Activated naive CD4-positive, alpha-beta T cell treated with anti-CD3 and anti-CD28 coated beads for 36 hours (primary cell): ENCODE results near the gene ORC2. TPM values are rescaled to one million over a fixed set of nuclear protein-coding genes. Genes with fewer than 3 reads are reported as not detected.
"Not testable (repeated sequence)": the region's sequence is repeated elsewhere in the genome, so short reads cannot be mapped to it uniquely, and the experiment has no call there.

ENCODE experiments used
- CTCF ChIA-PET: fragments of 350-600 bp; sonication (Branson Sonifier 250); formaldehyde crosslinking; loops from one replicate; lab custom pipeline; 2021; ENCODE audit warnings: antibody characterized with exemption; lab: Charles Lee
- DNase-seq: peaks from one replicate; pipeline ENCODE4 v3.0.0-alpha.2; 2020
- H3K27ac Mint-ChIP-seq: one replicate; pipeline ENCODE4 v1.8.0; 2021; ENCODE audit warnings: mild to moderate bottlenecking, mixed read lengths
- H3K27me3 Mint-ChIP-seq: one replicate; pipeline ENCODE4 v1.8.0; 2021; ENCODE audit warnings: low read depth, mixed read lengths
- H3K36me3 Mint-ChIP-seq: one replicate; pipeline ENCODE4 v1.8.0; 2021; ENCODE audit warnings: low read depth, mixed read lengths
- H3K4me1 Mint-ChIP-seq: one replicate; pipeline ENCODE4 v1.8.0; 2021; ENCODE audit warnings: low read depth, mixed read lengths
- H3K4me3 Mint-ChIP-seq: one replicate; pipeline ENCODE4 v1.8.0; 2021; ENCODE audit warnings: mild to moderate bottlenecking, moderate library complexity, mixed read lengths
- H3K9me3 Mint-ChIP-seq: one replicate; pipeline ENCODE4 v1.8.0; 2021; ENCODE audit warnings: mixed read lengths
- intact Hi-C: fragments of 100-400 bp; cut with micrococcal nuclease; formaldehyde crosslinking; loops from one replicate; pipeline ENCODE4 v1.15.1; 2023
- total RNA-seq, 2 experiments: library from RNA; stranded (reverse); gene quantifications; one replicate each; pipeline ENCODE4 v1.2.3, GENCODE V29; 2021

Gene ORC2
- total RNA-seq, 2 experiments from 2014 or later: 53.7 to 56.8 TPM

- Mint-ChIP-seq H3K36me3 (peaks cover 24% of the 10 kb centered on the region), H3K4me3 (no peak overlapping the region)
Measured at GRCh38 chr2:200930947-200931626, 32.4 kb downstream of the ORC2 start.

DNA sequence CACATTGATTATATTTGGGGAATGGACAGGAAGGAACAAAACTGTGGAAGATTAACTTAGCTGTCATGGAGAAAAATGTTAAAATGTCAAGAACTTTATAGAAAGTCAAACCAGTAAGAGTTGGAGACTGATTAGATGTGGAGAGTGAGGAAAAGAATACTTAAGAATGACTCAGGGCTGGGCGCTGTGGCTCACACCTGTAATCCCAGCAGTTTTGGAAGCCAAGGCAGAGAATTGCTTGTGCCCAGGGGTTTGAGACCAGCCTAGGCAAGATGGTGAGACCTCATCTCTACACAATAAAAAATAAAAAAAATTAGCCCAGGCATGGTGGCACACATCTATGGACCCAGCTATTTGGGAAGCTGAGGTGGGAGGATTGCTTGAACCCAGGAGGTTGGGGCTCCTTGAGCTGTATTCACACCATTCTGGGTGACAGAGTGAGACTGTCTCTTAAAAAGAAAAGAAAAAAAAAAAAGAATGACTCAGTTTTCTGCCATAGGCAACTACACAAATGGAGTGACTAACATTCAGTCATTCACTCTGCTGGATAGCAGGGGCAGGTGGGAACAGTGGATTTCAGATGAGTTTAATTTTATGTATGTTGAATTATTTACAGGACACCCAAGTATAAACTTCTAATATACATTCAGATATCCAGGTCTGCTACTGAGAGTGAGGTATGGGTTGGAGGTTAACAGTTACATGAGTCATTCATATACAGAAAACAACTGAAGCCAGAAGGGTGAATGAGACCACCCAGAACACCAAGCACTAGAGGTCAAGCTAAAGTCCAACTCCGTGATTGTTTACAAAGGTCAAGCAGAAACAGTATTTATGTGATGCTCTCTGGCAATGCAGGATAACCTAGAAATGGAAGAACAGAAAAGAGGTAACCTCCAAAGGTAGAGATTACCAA is 33.9 kb downstream of the ORC2 start:
- H3K27me3 Mint-ChIP-seq: no peaks in the 10 kb centered on the region
- no peaks in the 10 kb centered on the region for H3K9me3 Mint-ChIP-seq
- H3K36me3 Mint-ChIP-seq: peaks cover 26% of the 10 kb centered on the region
- H3K27ac Mint-ChIP-seq: peak overlapping the region; percentile 27
- peak; percentile 10 for DNase-seq
- intact Hi-C loops: loop anchor here (2.0 kb wide), 1 partner anchor 15 kb away; no protein-coding TSS in a partner anchor
- H3K4me3 Mint-ChIP-seq: no peak overlapping the region
- CTCF ChIA-PET: interaction anchor here (0.5 to 1.3 kb wide), 4 partner anchors 28 to 354 kb away, joined by 3 to 7 read pairs (median 4); no protein-coding TSS in a partner anchor
- H3K4me1 Mint-ChIP-seq: peaks cover 21% of the 10 kb centered on the region

More at GRCh38 chr2:200930947-200931626, 32.4 kb downstream of the ORC2 start:
- Mint-ChIP-seq H3K9me3 (no peaks in the 10 kb centered on the region), H3K27ac (no peak overlapping the region), H3K27me3 (no peaks in the 10 kb centered on the region), H3K4me1 (peaks cover 21% of the 10 kb centered on the region)
- CTCF ChIA-PET: no interaction called here
- intact Hi-C loops: loop anchor here (2.0 kb wide), 1 partner anchor 14 kb away; no protein-coding TSS in a partner anchor
- no peak for DNase-seq

GRCh38 chr2:200922439-200922838 is 41.0 kb downstream of the ORC2 start:
- H3K4me3 Mint-ChIP-seq: no peak overlapping the region
- CTCF ChIA-PET: no interaction called here
- H3K27ac Mint-ChIP-seq: peak overlapping the region; percentile 44
- no peaks in the 10 kb centered on the region for H3K27me3 Mint-ChIP-seq
- H3K9me3 Mint-ChIP-seq: no peaks in the 10 kb centered on the region
- DNase-seq: no peak
- H3K36me3 Mint-ChIP-seq: peaks cover 16% of the 10 kb centered on the region
- intact Hi-C loops: no loop called here
- peaks cover 9% of the 10 kb centered on the region for H3K4me1 Mint-ChIP-seq

DNA sequence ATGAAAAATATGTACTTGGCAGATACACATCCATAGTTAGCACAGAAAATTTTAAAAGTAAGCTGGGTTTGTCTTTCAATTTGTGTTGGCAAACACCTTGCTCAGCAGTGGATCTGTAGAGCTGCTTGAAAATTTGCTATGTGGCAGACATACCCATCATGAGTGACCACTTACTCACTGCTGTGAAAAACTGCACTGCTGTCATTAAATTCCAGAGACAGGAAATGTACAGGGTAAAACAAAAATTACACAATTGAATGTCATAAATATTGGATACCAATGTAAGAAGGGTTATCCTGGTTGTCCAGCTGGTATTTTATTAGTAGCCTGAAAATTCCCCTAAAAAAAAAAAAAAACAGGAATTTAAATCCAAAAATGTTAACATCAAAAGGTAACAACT is 49.8 kb downstream of the ORC2 start:
- Mint-ChIP-seq H3K27ac (no peak overlapping the region), H3K4me3 (no peak overlapping the region), H3K4me1 (no peaks in the 10 kb centered on the region), H3K9me3 (no peaks in the 10 kb centered on the region), H3K27me3 (no peaks in the 10 kb centered on the region), H3K36me3 (peaks cover 19% of the 10 kb centered on the region)
- CTCF ChIA-PET: interaction anchor here (0.6 to 0.7 kb wide), 2 partner anchors 207 to 264 kb away, joined by 3 to 5 read pairs; no protein-coding TSS in a partner anchor
- DNase-seq: no peak
- intact Hi-C loops: no loop called here

DNA sequence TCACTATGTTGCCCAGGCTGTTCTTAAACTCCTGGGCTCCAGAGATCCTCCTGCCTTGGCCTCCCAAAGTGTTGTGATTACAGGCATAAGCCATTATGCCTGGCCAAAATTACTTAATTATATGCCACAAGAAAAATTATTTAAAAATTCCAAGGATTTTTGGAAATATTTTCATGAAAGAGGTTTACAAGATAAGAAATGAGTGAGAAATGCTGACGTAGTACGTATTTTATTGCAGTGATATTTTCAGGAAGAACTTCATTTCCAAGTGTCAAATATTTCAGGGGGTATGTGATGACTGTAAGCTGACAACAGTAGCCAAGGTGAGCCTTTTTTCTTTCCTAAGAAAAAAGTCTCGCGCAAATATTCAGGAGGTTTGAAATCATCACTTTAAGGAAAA is 53.5 kb downstream of the ORC2 start:
- intact Hi-C loops: no loop called here
- CTCF ChIA-PET: interaction anchor here (0.6 to 1.6 kb wide), 2 partner anchors 159 to 606 kb away, joined by 3 to 4 read pairs; no protein-coding TSS in a partner anchor
- H3K27ac Mint-ChIP-seq: no peak overlapping the region

DNA sequence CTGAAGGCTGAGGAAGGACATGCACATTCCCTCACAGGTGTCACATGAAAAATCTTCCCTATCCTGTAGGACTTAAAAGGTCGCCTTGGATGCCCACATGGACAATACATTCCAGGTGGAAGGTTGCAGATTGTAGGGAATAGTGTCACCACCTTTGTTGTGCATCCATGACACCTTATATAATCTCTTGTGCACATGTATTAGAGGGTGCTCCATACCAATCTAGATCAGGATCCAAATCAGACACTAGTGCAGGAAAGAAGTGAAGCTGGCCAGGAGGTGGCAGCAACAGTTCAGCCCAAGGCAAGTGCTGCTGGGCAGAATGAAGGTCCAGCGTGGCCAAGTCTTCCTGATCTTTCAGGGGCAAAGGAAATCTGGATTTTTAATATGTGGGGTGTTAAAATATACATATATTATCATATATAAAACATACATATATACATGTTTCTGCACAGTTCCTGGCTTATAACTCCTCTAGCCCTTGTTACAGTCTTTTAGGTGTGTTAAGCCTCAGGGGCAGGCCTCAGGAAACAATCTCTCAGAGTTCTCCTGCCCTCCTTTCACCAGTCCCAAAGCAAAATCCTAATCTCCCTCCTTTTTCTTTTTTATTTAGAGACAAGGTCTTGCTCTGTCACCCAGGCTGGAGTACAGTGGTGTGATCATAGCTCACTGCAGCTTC is 57.7 kb downstream of the ORC2 start:
- Mint-ChIP-seq H3K27me3 (no peaks in the 10 kb centered on the region), H3K4me3 (no peak overlapping the region), H3K36me3 (peaks cover 11% of the 10 kb centered on the region), H3K4me1 (peaks cover 7% of the 10 kb centered on the region), H3K27ac (peak overlapping the region; percentile 24), H3K9me3 (no peaks in the 10 kb centered on the region)
- DNase-seq: peak; percentile 84
- intact Hi-C loops: loop anchor here (1.0 to 2.0 kb wide), 5 partner anchors 164 to 459 kb away; no protein-coding TSS in a partner anchor
- CTCF ChIA-PET: interaction anchor here (0.7 to 7.9 kb wide), 15 partner anchors 13 to 562 kb away, joined by 3 to 104 read pairs (median 4); partner anchors contain the start of genes NIF3L1 and PPIL3

More for the DNA sequence above, 53.5 kb downstream of the ORC2 start:
- H3K4me3 Mint-ChIP-seq: no peak overlapping the region
- H3K4me1 Mint-ChIP-seq: no peaks in the 10 kb centered on the region
- H3K9me3 Mint-ChIP-seq: no peaks in the 10 kb centered on the region
- DNase-seq: no peak
- H3K27me3 Mint-ChIP-seq: no peaks in the 10 kb centered on the region
- peaks cover 17% of the 10 kb centered on the region for H3K36me3 Mint-ChIP-seq

DNA sequence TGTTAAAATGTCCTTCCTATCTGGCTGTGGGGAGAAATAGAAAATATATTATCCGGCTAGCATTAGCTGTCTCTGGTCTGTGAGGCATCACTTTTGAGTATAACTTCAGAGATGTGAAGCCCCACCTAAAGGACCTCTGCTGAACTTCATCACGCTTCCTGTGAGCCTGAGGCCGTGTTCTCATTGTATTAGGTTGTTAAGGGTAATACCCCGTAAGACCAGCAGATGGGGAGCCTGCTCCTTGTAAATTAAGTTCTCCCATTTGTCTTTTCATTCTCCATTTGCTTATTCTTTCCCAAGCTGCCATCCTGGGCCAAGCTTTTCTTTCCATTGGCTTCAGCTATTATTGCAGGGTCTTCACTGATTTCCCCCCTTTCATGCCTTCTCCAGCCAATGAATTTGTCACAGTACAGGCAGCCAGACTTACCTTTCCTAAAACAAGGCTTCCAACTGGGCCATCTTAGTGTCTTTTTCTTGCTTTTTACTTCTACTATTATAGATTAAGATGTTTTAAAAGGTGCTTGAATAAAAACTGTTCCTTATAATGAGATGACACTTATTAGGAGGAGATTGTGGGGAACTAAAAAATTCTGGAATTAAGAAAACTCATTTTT is 61.9 kb downstream of the ORC2 start:
- peaks cover 16% of the 10 kb centered on the region for H3K36me3 Mint-ChIP-seq
- no peak overlapping the region for H3K4me3 Mint-ChIP-seq
- peaks cover 7% of the 10 kb centered on the region for H3K4me1 Mint-ChIP-seq
- CTCF ChIA-PET: interaction anchor here (0.6 to 7.9 kb wide), 18 partner anchors 10 to 979 kb away, joined by 3 to 104 read pairs (median 3); partner anchors contain the start of genes CASP10 and NIF3L1
- peak overlapping the region; percentile 84 for H3K27ac Mint-ChIP-seq
- peak; percentile 89 for DNase-seq
- intact Hi-C loops: loop anchor here (1.0 to 2.0 kb wide), 8 partner anchors 12 to 332 kb away; partner anchors contain the start of genes NIF3L1 and PPIL3
- H3K27me3 Mint-ChIP-seq: no peaks in the 10 kb centered on the region
- no peaks in the 10 kb centered on the region for H3K9me3 Mint-ChIP-seq

GRCh38 chr2:200899482-200899881 is 64.0 kb downstream of the ORC2 start:
- no peak overlapping the region for H3K4me3 Mint-ChIP-seq
- no peaks in the 10 kb centered on the region for H3K9me3 Mint-ChIP-seq
- peaks cover 23% of the 10 kb centered on the region for H3K36me3 Mint-ChIP-seq
- peak overlapping the region; percentile 29 for H3K27ac Mint-ChIP-seq
- no peaks in the 10 kb centered on the region for H3K27me3 Mint-ChIP-seq
- CTCF ChIA-PET: interaction anchor here (1.0 to 1.5 kb wide), 2 partner anchors 277 to 278 kb away, joined by 4 to 5 read pairs; no protein-coding TSS in a partner anchor
- intact Hi-C loops: no loop called here
- DNase-seq: no peak
- H3K4me1 Mint-ChIP-seq: peaks cover 7% of the 10 kb centered on the region

GRCh38 chr2:200888704-200889625 is 74.5 kb downstream of the ORC2 start, which contains the start of the genes NIF3L1 and PPIL3:
Gene NIF3L1, plus strand, starts transcription at chr2:200889371. Its CDS starts 2,573 bp downstream, at chr2:200891944.
Gene PPIL3, minus strand, starts transcription at chr2:200889077. Its CDS starts 1,462 bp downstream, at chr2:200887615.
- peak within 1 kb of the TSS; percentile 97 for H3K27ac Mint-ChIP-seq
- H3K27me3 Mint-ChIP-seq: no peaks in the 10 kb centered on the region
- H3K9me3 Mint-ChIP-seq: no peaks in the 10 kb centered on the region
- peak within 1 kb of the TSS; percentile 88 for H3K4me3 Mint-ChIP-seq
- CTCF ChIA-PET: interaction anchor here (0.8 to 1.8 kb wide), 9 partner anchors 12 to 343 kb away, joined by 3 to 7 read pairs (median 5); partner anchors contain the start of genes CLK1 and ORC2
- peak; percentile 99 for DNase-seq
- intact Hi-C loops: loop anchor here (1.0 to 2.0 kb wide), 15 partner anchors 12 to 369 kb away; partner anchors contain the start of genes BZW1, CLK1, HYCC2 and ORC2
- H3K4me1 Mint-ChIP-seq: peaks cover 50% of the 10 kb centered on the region
- H3K36me3 Mint-ChIP-seq: peaks cover 23% of the 10 kb centered on the region

DNA sequence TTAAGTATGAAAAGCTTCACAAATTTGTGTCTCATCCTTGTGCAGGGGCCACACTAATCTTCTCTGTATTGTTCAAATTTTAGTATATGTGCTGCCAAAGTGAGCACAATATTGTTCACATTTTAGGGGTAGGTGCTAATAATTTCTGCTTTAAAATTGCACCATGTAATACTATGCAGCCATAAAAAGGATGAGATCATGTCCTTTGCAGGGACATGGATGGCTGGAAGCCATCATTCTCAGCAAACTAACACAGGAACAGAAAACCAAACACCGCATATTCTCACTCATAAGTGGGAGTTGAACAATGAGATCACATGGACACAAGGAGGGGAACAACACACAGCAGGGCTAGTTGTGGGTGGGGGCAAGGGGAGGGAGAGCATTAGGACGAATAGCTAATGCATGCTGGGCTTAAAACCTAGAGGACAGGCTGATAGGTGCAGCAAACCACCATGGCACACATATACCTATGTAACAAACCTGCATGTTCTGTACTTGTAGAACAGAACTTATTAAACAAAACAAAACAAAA is 81.7 kb downstream of the ORC2 start:
- intact Hi-C loops, DNase-seq, H3K4me3 Mint-ChIP-seq, H3K27ac Mint-ChIP-seq, H3K27me3 Mint-ChIP-seq, H3K9me3 Mint-ChIP-seq, CTCF ChIA-PET: not testable (repeated sequence)
- peaks cover 20% of the 10 kb centered on the region for H3K4me1 Mint-ChIP-seq
- peaks cover 32% of the 10 kb centered on the region for H3K36me3 Mint-ChIP-seq
